ENCODE data around the gene EFCAB6. TPM values are rescaled to one million over a fixed set of nuclear protein-coding genes. Genes with fewer than 3 reads are reported as not detected.

Gene EFCAB6
- total and polyA plus RNA-seq, 4 donors: 0.14 to 2.1 (median 0.53) TPM

DNA sequence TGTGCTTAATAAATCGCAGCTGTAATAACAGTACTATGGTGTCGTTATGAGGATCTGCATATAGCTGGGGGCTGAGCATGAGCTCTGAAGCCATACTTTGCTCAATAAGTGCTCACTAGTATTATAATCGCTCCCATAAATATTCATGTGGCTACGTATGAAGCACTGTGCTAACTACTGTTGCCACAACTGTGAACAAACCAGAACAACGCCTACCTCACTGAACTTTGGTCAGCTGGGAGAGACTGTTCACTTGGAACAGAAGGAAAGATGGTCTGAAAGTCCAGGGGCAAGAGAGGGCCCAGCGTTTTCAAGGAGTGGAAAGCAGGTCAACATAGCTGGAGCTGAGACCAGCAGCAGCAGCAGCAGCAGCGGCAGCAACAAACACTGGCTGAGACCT lies 141.6 kb downstream of the EFCAB6 start:
- Histone ChIP-seq H3K36me3 (ENCODE audit: control insufficient read depth in 4 of 4, insufficient read depth in 3 of 4, low read depth in 1 of 4, low read length in 3 of 4) (no peaks in the 10 kb centered on the region), H3K4me1 (ENCODE audit: control insufficient read depth in 4 of 4, insufficient read depth in 4 of 4, low read length in 3 of 4) (peaks cover 0 to 4% (median 0%) of the 10 kb centered on the region in 4 donors), H3K27ac (ENCODE audit: low read depth in 1 of 2, low read length in 2 of 2) (no peak overlapping the region), H3K4me3 (ENCODE audit: low read depth in 1 of 3, low read length in 3 of 3) (no peak overlapping the region), H3K9ac (ENCODE audit: low read depth in 1 of 2, low read length in 2 of 2) (no peak overlapping the region), H3K9me3 (ENCODE audit: control insufficient read depth in 4 of 4, low read length in 3 of 4) (no peaks in the 10 kb centered on the region), H3K27me3 (ENCODE audit: control insufficient read depth in 4 of 4, insufficient read depth in 4 of 4, low read length in 3 of 4) (no peaks in the 10 kb centered on the region)
- 60% methylated on average over 7 of the region's 7 CpGs for WGBS
- no peak for DNase-seq (ENCODE audit: low spot score)
- peak; percentile 31 to 54 for TF ChIP-seq HNF4A (conservative IDR thresholded peaks at IDR 0.05)
- no peak for TF ChIP-seq HNF4G (IDR thresholded peaks at IDR 0.05)

DNA sequence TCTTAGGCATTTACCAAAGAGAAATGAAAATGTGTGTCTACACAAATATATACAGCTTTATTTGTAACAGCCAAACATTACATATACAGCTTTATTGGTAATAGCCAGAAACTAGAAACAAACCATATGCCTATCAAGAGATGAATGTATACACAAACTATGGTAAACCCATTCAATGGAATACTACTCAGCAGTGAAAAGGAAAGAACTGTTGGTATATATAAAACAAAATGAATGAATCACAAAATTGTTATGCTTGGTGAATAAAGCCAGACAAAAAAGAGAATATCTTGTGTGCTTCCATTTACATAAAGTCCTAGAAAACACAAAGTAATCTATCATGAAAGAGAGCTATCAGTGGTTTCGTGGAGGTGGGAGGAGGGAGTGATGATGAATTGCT lies 142.9 kb downstream of the EFCAB6 start:
- no peak overlapping the region for H3K27ac ChIP-seq (ENCODE audit: low read depth in 1 of 2, low read length in 2 of 2)
- TF ChIP-seq TAF1 (conservative IDR thresholded peaks at IDR 0.05) (no peak), FOXA2 (IDR thresholded peaks at IDR 0.05) (no peak), SP1 (IDR thresholded peaks at IDR 0.05) (no peak), RAD21 (IDR thresholded peaks at IDR 0.05) (no peak), ATF3 (IDR thresholded peaks at IDR 0.05) (no peak), HNF4G (IDR thresholded peaks at IDR 0.05) (no peak), GABPA (IDR thresholded peaks at IDR 0.05 in 1 of 2, conservative IDR thresholded peaks at IDR 0.05 in 1 of 2) (no peak), NR2F2 (IDR thresholded peaks at IDR 0.05) (no peak), HNF4A (conservative IDR thresholded peaks at IDR 0.05) (no peak), YY1 (IDR thresholded peaks at IDR 0.05) (no peak), MAX (IDR thresholded peaks at IDR 0.05) (no peak), EGR1 (IDR thresholded peaks at IDR 0.05; ENCODE audit: low read depth in 2 of 2) (no peak), FOXA1 (IDR thresholded peaks at IDR 0.05) (no peak), CTCF (IDR thresholded peaks at IDR 0.05; ENCODE audit: low read depth, low read length, missing input control) (no peak), JUND (IDR thresholded peaks at IDR 0.05) (no peak)
- TF ChIP-seq, protein P1, sequence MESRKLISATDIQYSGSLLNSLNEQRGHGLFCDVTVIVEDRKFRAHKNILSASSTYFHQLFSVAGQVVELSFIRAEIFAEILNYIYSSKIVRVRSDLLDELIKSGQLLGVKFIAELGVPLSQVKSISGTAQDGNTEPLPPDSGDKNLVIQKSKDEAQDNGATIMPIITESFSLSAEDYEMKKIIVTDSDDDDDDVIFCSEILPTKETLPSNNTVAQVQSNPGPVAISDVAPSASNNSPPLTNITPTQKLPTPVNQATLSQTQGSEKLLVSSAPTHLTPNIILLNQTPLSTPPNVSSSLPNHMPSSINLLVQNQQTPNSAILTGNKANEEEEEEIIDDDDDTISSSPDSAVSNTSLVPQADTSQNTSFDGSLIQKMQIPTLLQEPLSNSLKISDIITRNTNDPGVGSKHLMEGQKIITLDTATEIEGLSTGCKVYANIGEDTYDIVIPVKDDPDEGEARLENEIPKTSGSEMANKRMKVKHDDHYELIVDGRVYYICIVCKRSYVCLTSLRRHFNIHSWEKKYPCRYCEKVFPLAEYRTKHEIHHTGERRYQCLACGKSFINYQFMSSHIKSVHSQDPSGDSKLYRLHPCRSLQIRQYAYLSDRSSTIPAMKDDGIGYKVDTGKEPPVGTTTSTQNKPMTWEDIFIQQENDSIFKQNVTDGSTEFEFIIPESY (IDR thresholded peaks at IDR 0.05): no peak
- TF ChIP-seq, protein P2, sequence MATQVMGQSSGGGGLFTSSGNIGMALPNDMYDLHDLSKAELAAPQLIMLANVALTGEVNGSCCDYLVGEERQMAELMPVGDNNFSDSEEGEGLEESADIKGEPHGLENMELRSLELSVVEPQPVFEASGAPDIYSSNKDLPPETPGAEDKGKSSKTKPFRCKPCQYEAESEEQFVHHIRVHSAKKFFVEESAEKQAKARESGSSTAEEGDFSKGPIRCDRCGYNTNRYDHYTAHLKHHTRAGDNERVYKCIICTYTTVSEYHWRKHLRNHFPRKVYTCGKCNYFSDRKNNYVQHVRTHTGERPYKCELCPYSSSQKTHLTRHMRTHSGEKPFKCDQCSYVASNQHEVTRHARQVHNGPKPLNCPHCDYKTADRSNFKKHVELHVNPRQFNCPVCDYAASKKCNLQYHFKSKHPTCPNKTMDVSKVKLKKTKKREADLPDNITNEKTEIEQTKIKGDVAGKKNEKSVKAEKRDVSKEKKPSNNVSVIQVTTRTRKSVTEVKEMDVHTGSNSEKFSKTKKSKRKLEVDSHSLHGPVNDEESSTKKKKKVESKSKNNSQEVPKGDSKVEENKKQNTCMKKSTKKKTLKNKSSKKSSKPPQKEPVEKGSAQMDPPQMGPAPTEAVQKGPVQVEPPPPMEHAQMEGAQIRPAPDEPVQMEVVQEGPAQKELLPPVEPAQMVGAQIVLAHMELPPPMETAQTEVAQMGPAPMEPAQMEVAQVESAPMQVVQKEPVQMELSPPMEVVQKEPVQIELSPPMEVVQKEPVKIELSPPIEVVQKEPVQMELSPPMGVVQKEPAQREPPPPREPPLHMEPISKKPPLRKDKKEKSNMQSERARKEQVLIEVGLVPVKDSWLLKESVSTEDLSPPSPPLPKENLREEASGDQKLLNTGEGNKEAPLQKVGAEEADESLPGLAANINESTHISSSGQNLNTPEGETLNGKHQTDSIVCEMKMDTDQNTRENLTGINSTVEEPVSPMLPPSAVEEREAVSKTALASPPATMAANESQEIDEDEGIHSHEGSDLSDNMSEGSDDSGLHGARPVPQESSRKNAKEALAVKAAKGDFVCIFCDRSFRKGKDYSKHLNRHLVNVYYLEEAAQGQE (IDR thresholded peaks at IDR 0.05): no peak
- no peaks in the 10 kb centered on the region for H3K27me3 ChIP-seq (ENCODE audit: control insufficient read depth in 4 of 4, insufficient read depth in 4 of 4, low read length in 3 of 4)
- H3K9me3 ChIP-seq (ENCODE audit: control insufficient read depth in 4 of 4, low read length in 3 of 4): no peaks in the 10 kb centered on the region
- H3K9ac ChIP-seq (ENCODE audit: low read depth in 1 of 2, low read length in 2 of 2): no peak overlapping the region
- no peak for DNase-seq (ENCODE audit: low spot score)
- no peak overlapping the region for H3K4me3 ChIP-seq (ENCODE audit: low read depth in 1 of 3, low read length in 3 of 3)
- WGBS: 96% methylated on average over 1 of the region's 1 CpG
- H3K36me3 ChIP-seq (ENCODE audit: control insufficient read depth in 4 of 4, insufficient read depth in 3 of 4, low read depth in 1 of 4, low read length in 3 of 4): no peaks in the 10 kb centered on the region
- peaks cover 0 to 4% (median 0%) of the 10 kb centered on the region in 4 donors for H3K4me1 ChIP-seq (ENCODE audit: control insufficient read depth in 4 of 4, insufficient read depth in 4 of 4, low read length in 3 of 4)
